HFF-Myc (cell line): Measurements from ENCODE around the gene REPS1.

Experiments used
- DNase-seq: peaks from one replicate; pipeline ENCODE4 v3.0.0-alpha.2; 2011; ENCODE audit warnings: low read depth; ENCODE audit errors: extremely low read depth
- H3K4me3 ChIP-seq: replicated peaks from 2 replicates; pipeline ENCODE4 v1.5.1; 2011; ENCODE audit warnings: low read depth, mild to moderate bottlenecking, control low read depth, low read length
- TF ChIP-seq, protein P1 (sequence below): IDR thresholded peaks from 2 replicates; pipeline ENCODE4 v1.5.1; 2012; ENCODE audit warnings: mild to moderate bottlenecking, low read depth, low read length, control low read depth; ENCODE audit errors: missing control alignments

REPS1 gene

DNA sequence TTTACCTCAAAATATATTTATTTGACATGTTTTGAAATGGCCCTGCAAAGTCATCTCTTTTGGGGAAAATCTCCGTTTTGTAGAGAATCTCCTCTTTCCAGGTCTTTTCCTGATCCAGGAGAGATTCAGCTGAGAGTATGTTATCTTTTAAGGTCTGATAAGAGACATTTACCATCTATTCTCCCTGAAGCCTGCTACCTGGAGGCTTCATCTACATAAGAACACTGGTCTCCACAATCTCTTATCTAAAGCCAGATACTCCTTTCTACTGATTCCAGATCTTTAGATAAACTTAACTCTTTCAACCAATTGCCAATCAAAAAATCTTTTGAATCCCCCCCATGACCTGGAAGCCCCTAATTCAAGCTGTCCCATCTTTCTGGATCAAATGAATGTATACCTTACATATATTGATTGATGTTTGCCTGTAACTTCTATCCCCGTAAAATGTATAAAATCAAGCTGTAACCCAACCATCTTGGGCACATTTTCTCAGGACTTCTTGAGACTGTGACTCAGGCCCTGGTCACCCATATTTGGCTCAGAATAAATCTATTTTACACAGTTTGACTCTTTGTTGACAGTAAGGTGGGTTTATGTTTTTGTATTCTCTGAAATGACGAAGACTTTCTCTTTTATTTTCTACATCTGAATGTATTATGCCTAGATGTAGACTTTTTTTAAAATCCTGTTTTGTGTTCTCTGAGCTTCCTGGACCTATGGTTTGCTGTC lies 96.6 kb downstream of the REPS1 start:
- H3K4me3 ChIP-seq, result no peak overlapping the region
- TF ChIP-seq, protein P1, sequence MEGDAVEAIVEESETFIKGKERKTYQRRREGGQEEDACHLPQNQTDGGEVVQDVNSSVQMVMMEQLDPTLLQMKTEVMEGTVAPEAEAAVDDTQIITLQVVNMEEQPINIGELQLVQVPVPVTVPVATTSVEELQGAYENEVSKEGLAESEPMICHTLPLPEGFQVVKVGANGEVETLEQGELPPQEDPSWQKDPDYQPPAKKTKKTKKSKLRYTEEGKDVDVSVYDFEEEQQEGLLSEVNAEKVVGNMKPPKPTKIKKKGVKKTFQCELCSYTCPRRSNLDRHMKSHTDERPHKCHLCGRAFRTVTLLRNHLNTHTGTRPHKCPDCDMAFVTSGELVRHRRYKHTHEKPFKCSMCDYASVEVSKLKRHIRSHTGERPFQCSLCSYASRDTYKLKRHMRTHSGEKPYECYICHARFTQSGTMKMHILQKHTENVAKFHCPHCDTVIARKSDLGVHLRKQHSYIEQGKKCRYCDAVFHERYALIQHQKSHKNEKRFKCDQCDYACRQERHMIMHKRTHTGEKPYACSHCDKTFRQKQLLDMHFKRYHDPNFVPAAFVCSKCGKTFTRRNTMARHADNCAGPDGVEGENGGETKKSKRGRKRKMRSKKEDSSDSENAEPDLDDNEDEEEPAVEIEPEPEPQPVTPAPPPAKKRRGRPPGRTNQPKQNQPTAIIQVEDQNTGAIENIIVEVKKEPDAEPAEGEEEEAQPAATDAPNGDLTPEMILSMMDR, result no peak
- DNase-seq, result no peak

- TF ChIP-seq, protein P1, result no peak
- no peak overlapping the region for H3K4me3 ChIP-seq
- no peak for DNase-seq
Observed at GRCh38 chr6:138885156-138885819, 102.8 kb downstream of the REPS1 start.

GRCh38 chr6:138882369-138883017 lies 105.6 kb downstream of the REPS1 start:
- TF ChIP-seq, protein P1, result no peak
- DNase-seq, result no peak
- no peak overlapping the region for H3K4me3 ChIP-seq

DNA sequence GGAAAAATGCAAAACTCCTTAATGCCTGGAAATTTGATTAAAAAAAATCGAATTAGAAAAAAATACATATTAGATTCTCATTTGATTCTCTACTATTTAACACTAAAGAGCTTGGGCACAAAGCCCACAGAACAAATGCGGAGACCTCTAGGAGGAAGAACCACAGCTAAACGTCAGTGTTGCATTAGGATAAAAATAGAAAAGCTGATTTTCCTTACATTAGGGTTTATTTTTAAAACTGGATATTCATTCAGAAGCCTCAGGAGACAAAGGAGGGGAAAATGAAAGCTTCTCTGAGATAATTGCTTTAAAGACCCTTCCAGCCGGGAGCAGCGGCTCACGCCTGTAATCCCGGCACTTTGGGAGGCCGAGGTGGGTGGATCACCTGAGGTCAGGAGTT lies 114.9 kb downstream of the REPS1 start:
- DNase-seq, result no peak
- no peak overlapping the region for H3K4me3 ChIP-seq
- TF ChIP-seq, protein P1, result no peak

GRCh38 chr6:138869398-138869797 lies 118.7 kb downstream of the REPS1 start:
- TF ChIP-seq, protein P1, result no peak

GRCh38 chr6:138868181-138868580 lies 119.9 kb downstream of the REPS1 start:
- TF ChIP-seq, protein P1, result no peak
- no peak overlapping the region for H3K4me3 ChIP-seq
- DNase-seq, result no peak

More at GRCh38 chr6:138869398-138869797, 118.7 kb downstream of the REPS1 start:
- no peak for DNase-seq
- no peak overlapping the region for H3K4me3 ChIP-seq
